ENCODE measurements around the gene DNAJC16.

GRCh38 chr1:15508700-15509487 is 17.8 kb upstream of the DNAJC16 start:
- TF ChIP-seq CTCF (IDR thresholded peaks at IDR 0.05) (no peak), EZH2 (IDR thresholded peaks at IDR 0.05) (no peak)

Measured in neural progenitor cell (in vitro differentiated cells).